Panc1 (cell line): ENCODE results near the gene IZUMO1. TPM values are rescaled to one million over a fixed set of nuclear protein-coding genes. Genes with fewer than 3 reads are reported as not detected.
"Not testable (repeated sequence)": the region's sequence is repeated elsewhere in the genome, so short reads cannot be mapped to it uniquely, and the experiment has no call there.

Source experiments
- ATAC-seq: fragments of 200-7000 bp; cut with Tn5 transposase; 2 replicates; pipeline ENCODE4 v1.9.1; 2020; ENCODE audit warnings: mild to moderate bottlenecking, moderate library complexity
- BruUV-seq: library from RNA; stranded (reverse); fragments of 400-500 nt; replicated peaks from 2 replicates; lab custom pipeline; 2021; lab: Mats Ljungman, UMichigan
- CTCF ChIA-PET: fragments of 300-600 bp; sonication (Branson Sonifier 250); formaldehyde crosslinking; loops from one replicate; lab custom pipeline; 2022; ENCODE audit warnings: antibody characterized with exemption; lab: Charles Lee
- POLR2A ChIA-PET: fragments of 300-600 bp; sonication (Branson Sonifier 250); formaldehyde crosslinking; loops from one replicate; lab custom pipeline; 2022; ENCODE audit warnings: antibody characterized with exemption; lab: Charles Lee
- DNase-seq: peaks from one replicate; pipeline ENCODE4 v3.0.0-alpha.2; 2010; ENCODE audit warnings: low read depth, low spot score
- H3K27ac ChIP-seq: 2 replicates; pipeline ENCODE4 v1.5.1; 2011; ENCODE audit warnings: mild to moderate bottlenecking, low read length, inconsistent platforms
- H3K27me3 ChIP-seq: fragments of 200-500 bp; sonication (Bioruptor generic); 2 replicates; pipeline ENCODE4 v1.6.0; 2014; ENCODE audit warnings: low read length, inconsistent platforms; ENCODE audit not compliant: control insufficient read depth, insufficient read depth
- H3K36me3 ChIP-seq: fragments of 200-500 bp; sonication (Bioruptor generic); 2 replicates; pipeline ENCODE4 v1.5.1; 2014; ENCODE audit warnings: inconsistent platforms, mild to moderate bottlenecking, low read length, moderate library complexity; ENCODE audit not compliant: control insufficient read depth, insufficient read depth
- H3K4me1 ChIP-seq: 2 replicates; pipeline ENCODE4 v1.5.1; 2011; ENCODE audit warnings: inconsistent platforms, mild to moderate bottlenecking, low read length, moderate library complexity; ENCODE audit not compliant: control insufficient read depth, insufficient read depth
- H3K4me3 ChIP-seq, 2 experiments: 2 replicates each; pipeline ENCODE4 v1.5.1; 2011 to 2012; ENCODE audit warnings: low read depth in 2 of 2, low read length in 2 of 2, mild to moderate bottlenecking in 2 of 2, inconsistent platforms in 1 of 2, moderate library complexity in 1 of 2
- H3K9me3 ChIP-seq: fragments of 200-500 bp; sonication (Bioruptor generic); 2 replicates; pipeline ENCODE4 v1.5.1; 2014; ENCODE audit warnings: low read depth, mild to moderate bottlenecking, inconsistent platforms, low read length, moderate library complexity; ENCODE audit not compliant: control insufficient read depth, insufficient read depth
- POLR2AphosphoS5 ChIP-seq: IDR thresholded peaks from 2 replicates; pipeline ENCODE4 v1.6.1; 2012; ENCODE audit warnings: mild to moderate bottlenecking, low read depth, low read length, moderate library complexity
- SIN3A ChIP-seq: IDR thresholded peaks from 2 replicates; pipeline ENCODE4 v1.6.1; 2012; ENCODE audit warnings: low read depth, mild to moderate bottlenecking, low read length, moderate library complexity, borderline replicate concordance; ENCODE audit not compliant: insufficient read depth
- TCF7L2 ChIP-seq: IDR thresholded peaks from 2 replicates; pipeline ENCODE4 v1.6.1; 2011; ENCODE audit warnings: mild to moderate bottlenecking, low read depth, low read length, inconsistent platforms
- in situ Hi-C: cut with HindIII; loops from 2 replicates; pipeline ENCODE4 v1.10.0; 2016; ENCODE audit warnings: low sequenced_read_pairs, low pct_unique_long_range_greater_than_20kb
- intact Hi-C: fragments of 100-400 bp; cut with micrococcal nuclease; formaldehyde crosslinking; loops from one replicate; pipeline ENCODE4 v1.10.0; 2022; ENCODE audit not compliant: unreplicated experiment
- total RNA-seq: library from RNA; stranded (reverse); gene quantifications from one replicate; pipeline ENCODE4 v1.2.1, GENCODE V29; 2021; ENCODE audit not compliant: unreplicated experiment
- TF ChIP-seq, protein P1 (sequence below): fragments of 450-650 bp; IDR thresholded peaks from 2 replicates; pipeline ENCODE4 v1.5.1; 2017; ENCODE audit warnings: mild to moderate bottlenecking
- TF ChIP-seq, protein P2 (sequence below), 2 experiments: IDR thresholded peaks; 2 replicates each; pipeline ENCODE4 v1.6.1; 2011 to 2012; ENCODE audit warnings: low read depth in 2 of 2, control low read depth in 1 of 2, low read length in 1 of 2, mild to moderate bottlenecking in 1 of 2, moderate library complexity in 1 of 2; ENCODE audit not compliant: insufficient read depth in 1 of 2

Gene IZUMO1
- total RNA-seq, 1 experiment from 2014 or later = not detected

DNA sequence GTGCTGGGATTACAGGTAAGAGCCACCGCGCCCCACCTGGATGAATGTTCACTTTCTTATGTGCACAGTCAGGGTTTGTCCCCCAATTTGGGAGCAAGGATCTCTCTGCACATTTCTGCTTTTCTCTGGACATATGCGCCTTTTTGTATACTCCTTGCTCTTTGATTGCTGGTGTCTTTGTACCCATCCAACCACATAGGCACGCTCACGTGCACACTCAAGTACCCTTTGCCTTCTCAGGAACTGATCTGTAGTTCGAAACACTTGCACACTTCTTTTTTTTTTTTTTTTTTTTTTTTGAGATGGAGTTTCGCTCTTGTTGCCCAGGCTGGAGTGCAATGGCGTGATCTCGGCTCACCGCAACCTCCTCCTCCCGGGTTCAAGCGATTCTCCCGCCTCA lies 28.6 kb downstream of the IZUMO1 start:
- intact Hi-C loops, H3K27ac ChIP-seq, H3K36me3 ChIP-seq, H3K4me3 ChIP-seq, CTCF ChIA-PET, H3K4me1 ChIP-seq, BruUV-seq, DNase-seq, H3K27me3 ChIP-seq, H3K9me3 ChIP-seq, ATAC-seq, in situ Hi-C loops, POLR2A ChIA-PET: not testable (repeated sequence)

DNA sequence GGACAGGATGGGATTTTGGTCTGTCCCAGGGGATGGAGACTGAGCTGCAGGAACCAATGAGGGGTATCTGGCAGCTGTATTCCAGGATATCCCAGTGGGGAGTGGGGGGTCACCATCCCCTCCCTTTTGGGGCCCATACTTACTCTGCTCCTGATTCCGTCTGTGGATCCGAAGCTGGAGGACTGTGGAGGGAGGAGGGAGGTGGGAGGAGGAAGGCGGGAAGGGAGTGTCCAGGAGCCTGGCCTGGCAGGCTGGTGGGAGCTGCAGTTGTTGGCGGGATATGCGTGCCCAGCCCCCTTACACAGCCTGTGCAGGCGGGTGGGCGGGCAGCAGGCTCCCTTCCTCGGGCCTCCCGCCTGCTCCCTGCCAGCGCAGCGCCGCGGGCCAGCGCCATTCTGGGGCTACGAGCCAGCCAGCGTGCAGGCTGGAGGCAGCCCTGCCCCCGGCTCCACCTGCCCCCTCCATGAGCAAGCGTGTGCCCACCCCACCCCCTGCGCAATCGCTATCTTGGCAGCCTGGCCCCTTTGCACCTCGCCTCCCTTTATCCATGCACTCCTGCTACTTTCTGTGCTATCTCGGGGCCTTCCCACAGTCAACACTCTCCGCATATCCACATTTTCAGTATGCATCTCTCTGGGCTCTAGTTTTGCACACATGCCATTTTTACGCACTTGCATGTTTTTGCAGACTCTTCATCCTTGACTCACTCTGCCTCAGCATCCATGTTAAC lies 30.0 kb downstream of the IZUMO1 start:
- Histone ChIP-seq H3K4me3 (peak overlapping the region; percentile 46 to 66), H3K36me3 (no peaks in the 10 kb centered on the region; the same call in 1 of the 2 replicates), H3K4me1 (no peaks in the 10 kb centered on the region; the same call in 1 of the 2 replicates), H3K27ac (peak overlapping the region; percentile 71), H3K27me3 (no peaks in the 10 kb centered on the region), H3K9me3 (no peaks in the 10 kb centered on the region)
- DNase-seq (no peak), ATAC-seq (no peak)
- ChIA-PET POLR2A (interaction anchor here (0.7 kb wide), 1 partner anchor 10 kb away, joined by 6 read pairs; no protein-coding TSS in a partner anchor), CTCF (interaction anchor here (0.6 kb wide), 2 partner anchors 16 to 254 kb away, joined by 3 to 4 read pairs; no protein-coding TSS in a partner anchor)
- intact Hi-C loops = no loop called here
- in situ Hi-C loops = no loop called here
- no TSS peak for BruUV-seq
- no peak for TF ChIP-seq SIN3A
- no peak; the same call in 1 of the 2 replicates for TF ChIP-seq POLR2AphosphoS5
- TF ChIP-seq, protein P1, sequence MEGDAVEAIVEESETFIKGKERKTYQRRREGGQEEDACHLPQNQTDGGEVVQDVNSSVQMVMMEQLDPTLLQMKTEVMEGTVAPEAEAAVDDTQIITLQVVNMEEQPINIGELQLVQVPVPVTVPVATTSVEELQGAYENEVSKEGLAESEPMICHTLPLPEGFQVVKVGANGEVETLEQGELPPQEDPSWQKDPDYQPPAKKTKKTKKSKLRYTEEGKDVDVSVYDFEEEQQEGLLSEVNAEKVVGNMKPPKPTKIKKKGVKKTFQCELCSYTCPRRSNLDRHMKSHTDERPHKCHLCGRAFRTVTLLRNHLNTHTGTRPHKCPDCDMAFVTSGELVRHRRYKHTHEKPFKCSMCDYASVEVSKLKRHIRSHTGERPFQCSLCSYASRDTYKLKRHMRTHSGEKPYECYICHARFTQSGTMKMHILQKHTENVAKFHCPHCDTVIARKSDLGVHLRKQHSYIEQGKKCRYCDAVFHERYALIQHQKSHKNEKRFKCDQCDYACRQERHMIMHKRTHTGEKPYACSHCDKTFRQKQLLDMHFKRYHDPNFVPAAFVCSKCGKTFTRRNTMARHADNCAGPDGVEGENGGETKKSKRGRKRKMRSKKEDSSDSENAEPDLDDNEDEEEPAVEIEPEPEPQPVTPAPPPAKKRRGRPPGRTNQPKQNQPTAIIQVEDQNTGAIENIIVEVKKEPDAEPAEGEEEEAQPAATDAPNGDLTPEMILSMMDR = no peak
- TF ChIP-seq, protein P2, sequence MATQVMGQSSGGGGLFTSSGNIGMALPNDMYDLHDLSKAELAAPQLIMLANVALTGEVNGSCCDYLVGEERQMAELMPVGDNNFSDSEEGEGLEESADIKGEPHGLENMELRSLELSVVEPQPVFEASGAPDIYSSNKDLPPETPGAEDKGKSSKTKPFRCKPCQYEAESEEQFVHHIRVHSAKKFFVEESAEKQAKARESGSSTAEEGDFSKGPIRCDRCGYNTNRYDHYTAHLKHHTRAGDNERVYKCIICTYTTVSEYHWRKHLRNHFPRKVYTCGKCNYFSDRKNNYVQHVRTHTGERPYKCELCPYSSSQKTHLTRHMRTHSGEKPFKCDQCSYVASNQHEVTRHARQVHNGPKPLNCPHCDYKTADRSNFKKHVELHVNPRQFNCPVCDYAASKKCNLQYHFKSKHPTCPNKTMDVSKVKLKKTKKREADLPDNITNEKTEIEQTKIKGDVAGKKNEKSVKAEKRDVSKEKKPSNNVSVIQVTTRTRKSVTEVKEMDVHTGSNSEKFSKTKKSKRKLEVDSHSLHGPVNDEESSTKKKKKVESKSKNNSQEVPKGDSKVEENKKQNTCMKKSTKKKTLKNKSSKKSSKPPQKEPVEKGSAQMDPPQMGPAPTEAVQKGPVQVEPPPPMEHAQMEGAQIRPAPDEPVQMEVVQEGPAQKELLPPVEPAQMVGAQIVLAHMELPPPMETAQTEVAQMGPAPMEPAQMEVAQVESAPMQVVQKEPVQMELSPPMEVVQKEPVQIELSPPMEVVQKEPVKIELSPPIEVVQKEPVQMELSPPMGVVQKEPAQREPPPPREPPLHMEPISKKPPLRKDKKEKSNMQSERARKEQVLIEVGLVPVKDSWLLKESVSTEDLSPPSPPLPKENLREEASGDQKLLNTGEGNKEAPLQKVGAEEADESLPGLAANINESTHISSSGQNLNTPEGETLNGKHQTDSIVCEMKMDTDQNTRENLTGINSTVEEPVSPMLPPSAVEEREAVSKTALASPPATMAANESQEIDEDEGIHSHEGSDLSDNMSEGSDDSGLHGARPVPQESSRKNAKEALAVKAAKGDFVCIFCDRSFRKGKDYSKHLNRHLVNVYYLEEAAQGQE (IDR thresholded peaks at IDR 0.05; ENCODE audit: insufficient read depth in 1 of 2, low read depth in 2 of 2, low read length in 1 of 2) = no peak
- no peak for TF ChIP-seq TCF7L2
